ENCODE results near the gene MRPL28. TPM values are rescaled to one million over a fixed set of nuclear protein-coding genes. Genes with fewer than 3 reads are reported as not detected.

Gene MRPL28
- total RNA-seq, 1 experiment from 2014 or later = 91.2 TPM

DNA sequence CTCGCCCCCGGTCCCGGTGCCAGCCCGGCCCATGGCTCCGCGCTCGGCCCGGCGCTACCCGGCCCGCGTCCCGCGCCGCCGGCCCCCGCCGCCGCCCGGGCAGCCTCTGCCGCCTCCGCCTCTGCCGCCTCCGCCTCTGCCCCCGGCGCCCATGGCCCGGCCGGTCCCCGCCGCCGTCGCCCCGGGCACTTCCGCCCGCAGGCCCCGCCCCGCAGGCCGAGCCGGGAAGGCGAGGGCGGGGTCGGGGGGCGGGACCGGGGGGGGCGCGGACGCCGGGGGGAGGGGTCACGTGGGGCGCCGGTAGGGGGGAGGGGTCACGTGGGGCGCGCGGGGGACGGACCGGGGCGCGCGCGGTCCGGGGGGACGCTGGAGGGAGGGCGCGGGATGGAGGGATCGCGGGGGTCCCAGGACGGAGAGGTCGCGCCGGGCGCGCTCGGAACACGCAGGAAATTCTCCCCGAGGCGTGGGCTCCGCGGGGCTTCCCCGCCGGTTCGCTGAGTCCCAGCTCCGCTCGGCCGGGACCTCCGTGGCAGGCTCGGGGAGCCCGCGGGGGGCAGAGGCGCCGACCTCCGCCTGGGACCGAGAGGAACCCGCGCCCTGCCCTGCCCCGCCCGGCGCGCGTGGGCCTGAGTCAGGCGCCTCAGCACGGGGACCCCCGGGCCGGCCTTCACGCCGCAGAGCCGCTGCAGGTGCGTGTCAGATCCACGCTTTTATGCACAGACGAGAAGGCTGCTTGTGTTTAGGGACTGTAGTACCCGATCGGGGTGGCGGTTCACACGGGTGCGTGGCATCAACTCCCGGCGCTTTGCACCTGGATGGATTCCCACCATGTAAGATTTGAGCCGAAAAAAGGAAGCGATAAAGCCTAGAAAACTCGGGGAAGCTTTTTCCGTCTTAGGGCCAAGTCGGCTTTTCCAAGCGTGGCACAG lies 11.7 kb upstream of the MRPL28 start, which contains the start of gene PGAP6:
Gene PGAP6 (minus strand): TSS at position 190 of the 929 bp plus-strand sequence. CDS start 157 bp downstream, at position 33.
- DNase-seq = peak; percentile 57 to 80
- Mint-ChIP-seq H3K4me3 (ENCODE audit: unreplicated experiment) (peak within 1 kb of the TSS; percentile 71), H3K27ac (ENCODE audit: unreplicated experiment) (no peak within 1 kb of the TSS), H3K36me3 (ENCODE audit: insufficient read depth, unreplicated experiment) (peaks cover 9% of the 10 kb centered on the region), H3K9me3 (ENCODE audit: unreplicated experiment) (no peaks in the 10 kb centered on the region), H3K4me1 (ENCODE audit: low read depth, unreplicated experiment) (no peaks in the 10 kb centered on the region), H3K27me3 (ENCODE audit: insufficient read depth, unreplicated experiment) (no peaks in the 10 kb centered on the region)
- POLR2A ChIA-PET = interaction anchor here (0.7 kb wide), 1 partner anchor 201 kb away, joined by 6 read pairs; no protein-coding TSS in a partner anchor
- CTCF ChIA-PET = interaction anchor here (0.7 to 1.1 kb wide), 5 partner anchors 11 to 203 kb away, joined by 3 to 7 read pairs (median 3); partner anchors contain the start of genes AXIN1 and MRPL28
- TF ChIP-seq, protein P1, sequence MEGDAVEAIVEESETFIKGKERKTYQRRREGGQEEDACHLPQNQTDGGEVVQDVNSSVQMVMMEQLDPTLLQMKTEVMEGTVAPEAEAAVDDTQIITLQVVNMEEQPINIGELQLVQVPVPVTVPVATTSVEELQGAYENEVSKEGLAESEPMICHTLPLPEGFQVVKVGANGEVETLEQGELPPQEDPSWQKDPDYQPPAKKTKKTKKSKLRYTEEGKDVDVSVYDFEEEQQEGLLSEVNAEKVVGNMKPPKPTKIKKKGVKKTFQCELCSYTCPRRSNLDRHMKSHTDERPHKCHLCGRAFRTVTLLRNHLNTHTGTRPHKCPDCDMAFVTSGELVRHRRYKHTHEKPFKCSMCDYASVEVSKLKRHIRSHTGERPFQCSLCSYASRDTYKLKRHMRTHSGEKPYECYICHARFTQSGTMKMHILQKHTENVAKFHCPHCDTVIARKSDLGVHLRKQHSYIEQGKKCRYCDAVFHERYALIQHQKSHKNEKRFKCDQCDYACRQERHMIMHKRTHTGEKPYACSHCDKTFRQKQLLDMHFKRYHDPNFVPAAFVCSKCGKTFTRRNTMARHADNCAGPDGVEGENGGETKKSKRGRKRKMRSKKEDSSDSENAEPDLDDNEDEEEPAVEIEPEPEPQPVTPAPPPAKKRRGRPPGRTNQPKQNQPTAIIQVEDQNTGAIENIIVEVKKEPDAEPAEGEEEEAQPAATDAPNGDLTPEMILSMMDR (IDR thresholded peaks at IDR 0.05; ENCODE audit: insufficient read depth in 1 of 2, low read depth in 1 of 2, low read length in 1 of 2, severe bottlenecking in 1 of 2, unreplicated experiment in 1 of 2) = no peak
- Histone ChIP-seq H3K4me1 (no peaks in the 10 kb centered on the region), H3K4me3 (ENCODE audit: low read depth, low read length) (peak within 1 kb of the TSS; percentile 76), H3K36me3 (ENCODE audit: control insufficient read depth, insufficient read depth, low read length) (no peaks in the 10 kb centered on the region; the same call in 1 of the 2 replicates), H3K9me3 (no peaks in the 10 kb centered on the region), H3K27me3 (replicated peaks; ENCODE audit: control insufficient read depth, insufficient read depth, low read length) (no peaks in the 10 kb centered on the region)
- intact Hi-C loops (cut with micrococcal nuclease; ENCODE audit: unreplicated experiment) = no loop called here
- TSS peak; percentile 54 for BruUV-seq (replicated peaks)

DNA sequence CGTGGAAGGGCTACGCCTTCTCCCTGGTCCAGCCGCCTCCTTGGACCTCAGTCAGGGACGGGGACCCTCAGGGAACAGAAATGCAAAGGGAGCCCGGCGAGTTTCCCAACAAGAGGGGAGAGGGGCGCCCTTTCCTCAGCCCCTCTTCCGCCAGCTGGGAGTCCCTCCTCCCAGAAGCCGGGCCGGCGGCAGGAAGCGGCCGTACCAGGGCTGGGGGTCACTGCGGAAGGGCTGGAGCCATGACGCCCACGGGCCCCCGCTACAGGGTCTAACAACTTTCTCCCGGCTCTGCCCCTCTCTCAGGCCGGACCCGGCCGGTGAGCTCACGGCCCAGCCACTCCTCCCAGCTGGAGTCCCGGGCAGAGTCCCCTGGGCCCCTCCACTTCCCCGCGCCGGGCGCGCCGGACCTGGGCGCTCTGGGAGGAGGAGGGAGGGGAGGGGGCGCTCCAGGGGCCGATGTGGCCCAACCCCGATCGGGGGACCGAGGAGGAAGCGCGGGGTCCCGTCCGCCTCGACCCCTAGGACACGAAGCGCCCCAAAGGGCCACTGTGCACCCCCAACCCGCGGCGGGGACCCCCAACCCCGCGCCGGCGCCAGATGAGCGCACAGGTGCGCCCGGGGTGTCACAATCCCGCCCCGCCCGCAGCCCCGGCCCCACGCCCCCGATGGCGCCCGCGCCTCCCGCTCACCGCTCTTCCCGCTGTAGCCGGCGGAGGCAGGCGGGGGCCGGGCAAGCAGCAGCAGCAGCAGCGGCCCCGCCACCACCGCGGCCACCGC lies 10.9 kb upstream of the MRPL28 start:
- Histone ChIP-seq H3K4me3 (ENCODE audit: low read depth, low read length) (peak overlapping the region; percentile 76), H3K4me1 (no peaks in the 10 kb centered on the region), H3K36me3 (ENCODE audit: control insufficient read depth, insufficient read depth, low read length) (no peaks in the 10 kb centered on the region; the same call in 1 of the 2 replicates), H3K9me3 (no peaks in the 10 kb centered on the region), H3K27me3 (replicated peaks; ENCODE audit: control insufficient read depth, insufficient read depth, low read length) (no peaks in the 10 kb centered on the region)
- ChIA-PET POLR2A (no interaction called here), CTCF (interaction anchor here (0.7 to 1.1 kb wide), 3 partner anchors 17 to 28 kb away, joined by 3 to 7 read pairs (median 3); partner anchors contain the start of gene AXIN1)
- BruUV-seq (replicated peaks) = no TSS peak
- Mint-ChIP-seq H3K27ac (ENCODE audit: unreplicated experiment) (no peak overlapping the region), H3K4me1 (ENCODE audit: low read depth, unreplicated experiment) (no peaks in the 10 kb centered on the region), H3K4me3 (ENCODE audit: unreplicated experiment) (peak overlapping the region; percentile 71), H3K9me3 (ENCODE audit: unreplicated experiment) (no peaks in the 10 kb centered on the region), H3K36me3 (ENCODE audit: insufficient read depth, unreplicated experiment) (peaks cover 16% of the 10 kb centered on the region), H3K27me3 (ENCODE audit: insufficient read depth, unreplicated experiment) (no peaks in the 10 kb centered on the region)
- intact Hi-C loops (cut with micrococcal nuclease; ENCODE audit: unreplicated experiment) = no loop called here
- DNase-seq = peak; percentile 44 to 54
- TF ChIP-seq, protein P1 (IDR thresholded peaks at IDR 0.05; ENCODE audit: insufficient read depth in 1 of 2, low read depth in 1 of 2, low read length in 1 of 2, severe bottlenecking in 1 of 2, unreplicated experiment in 1 of 2) = no peak

GRCh38 chr16:380762-381011 lies 10.3 kb upstream of the MRPL28 start:
- ChIA-PET CTCF (interaction anchor here (0.9 to 1.1 kb wide), 2 partner anchors 17 to 28 kb away, joined by 3 read pairs; partner anchors contain the start of gene AXIN1), POLR2A (no interaction called here)
- Mint-ChIP-seq H3K4me1 (ENCODE audit: low read depth, unreplicated experiment) (no peaks in the 10 kb centered on the region), H3K4me3 (ENCODE audit: unreplicated experiment) (peak overlapping the region; percentile 71), H3K36me3 (ENCODE audit: insufficient read depth, unreplicated experiment) (peaks cover 20% of the 10 kb centered on the region), H3K9me3 (ENCODE audit: unreplicated experiment) (no peaks in the 10 kb centered on the region), H3K27me3 (ENCODE audit: insufficient read depth, unreplicated experiment) (no peaks in the 10 kb centered on the region), H3K27ac (ENCODE audit: unreplicated experiment) (no peak overlapping the region)
- peak overlapping the region; percentile 76 for H3K4me3 ChIP-seq (ENCODE audit: low read depth, low read length)
- TF ChIP-seq, protein P1 (IDR thresholded peaks at IDR 0.05; ENCODE audit: insufficient read depth in 1 of 2, low read depth in 1 of 2, low read length in 1 of 2, severe bottlenecking in 1 of 2, unreplicated experiment in 1 of 2) = no peak
- H3K27me3 ChIP-seq (replicated peaks; ENCODE audit: control insufficient read depth, insufficient read depth, low read length) = no peaks in the 10 kb centered on the region
- no peaks in the 10 kb centered on the region for H3K4me1 ChIP-seq
- BruUV-seq (replicated peaks) = no TSS peak
- DNase-seq = no peak
- intact Hi-C loops (cut with micrococcal nuclease; ENCODE audit: unreplicated experiment) = no loop called here
- H3K9me3 ChIP-seq = no peaks in the 10 kb centered on the region
- H3K36me3 ChIP-seq (ENCODE audit: control insufficient read depth, insufficient read depth, low read length) = no peaks in the 10 kb centered on the region; the same call in 1 of the 2 replicates
